Prostate gland (tissue), 2 donors: Measurements from ENCODE around the gene SMIM1.

Source experiments
- CTCF ChIP-seq, 4 experiments: fragments of 200-600 bp in 2 of 4; fragments of 450-650 bp in 2 of 4; sonication (generic) in 2 of 4; IDR thresholded peaks; 1 replicate in 3 of 4; 2 replicates in 1 of 4; pipeline ENCODE4 v1.5.1; 2016 to 2019; ENCODE audit warnings: antibody characterized with exemption in 4 of 4, mild to moderate bottlenecking in 2 of 4, moderate library complexity in 2 of 4
- POLR2A ChIP-seq: fragments of 450-650 bp; IDR thresholded peaks from one replicate; pipeline ENCODE4 v1.6.1; 2016; ENCODE audit warnings: antibody characterized with exemption, mild to moderate bottlenecking
- POLR2AphosphoS5 ChIP-seq: sonication (generic); formaldehyde crosslinking; IDR thresholded peaks from one replicate; pipeline ENCODE4 v1.6.1; 2017; ENCODE audit warnings: antibody characterized with exemption

- TF ChIP-seq CTCF (IDR thresholded peaks at IDR 0.05) (no peak), POLR2A (no peak), POLR2AphosphoS5 (no peak)
Measured at GRCh38 chr1:3743826-3744225, 28.7 kb upstream of the SMIM1 start.
